ENCODE results near the gene C16orf54.

Gene C16orf54

GRCh38 chr16:29745853-29746345 is at the start of gene C16orf54:
TSS of gene C16orf54 (minus strand) at chr16:29745990. CDS start at chr16:29744951, 1,039 bp downstream.
- Histone ChIP-seq H3K4me1 (ENCODE audit: control insufficient read depth, insufficient read depth, low read length) (no peaks in the 10 kb centered on the region), H3K9me3 (ENCODE audit: control insufficient read depth, insufficient read depth, low read depth, low read length) (no peaks in the 10 kb centered on the region), H3K36me3 (ENCODE audit: control insufficient read depth in 2 of 2, insufficient read depth in 1 of 2, low read length in 2 of 2) (no peaks in the 10 kb centered on the region), H3K4me3 (ENCODE audit: low read depth, low read length) (no peak within 1 kb of the TSS), H3K27ac (ENCODE audit: extremely low read depth, low read depth, low read length) (no peak within 1 kb of the TSS)
- TF ChIP-seq ZNF692 (tag by site-specific recombination; IDR thresholded peaks at IDR 0.05) (no peak), ZNF341 (tag by site-specific recombination; IDR thresholded peaks at IDR 0.05; ENCODE audit: low read depth) (no peak), SP2 (tag by site-specific recombination; IDR thresholded peaks at IDR 0.05) (no peak), ZNF175 (tag by site-specific recombination; IDR thresholded peaks at IDR 0.05) (no peak), ZBTB44 (tag by site-specific recombination; IDR thresholded peaks at IDR 0.05) (no peak), ZNF558 (tag by site-specific recombination; IDR thresholded peaks at IDR 0.05) (no peak), ZNF768 (tag by site-specific recombination; IDR thresholded peaks at IDR 0.05) (no peak), PRDM6 (tag by site-specific recombination; IDR thresholded peaks at IDR 0.05) (no peak), ZBTB6 (tag by site-specific recombination; IDR thresholded peaks at IDR 0.05) (no peak), IKZF3 (tag by site-specific recombination; IDR thresholded peaks at IDR 0.05) (no peak), OVOL3 (tag by site-specific recombination; IDR thresholded peaks at IDR 0.05) (no peak), ZSCAN30 (tag by site-specific recombination; IDR thresholded peaks at IDR 0.05) (no peak), ZNF776 (tag by site-specific recombination; IDR thresholded peaks at IDR 0.05; ENCODE audit: borderline replicate concordance) (no peak), ZNF169 (tag by site-specific recombination; IDR thresholded peaks at IDR 0.05) (no peak), ZBTB20 (tag by site-specific recombination; IDR thresholded peaks at IDR 0.05) (no peak)
- ChIA-PET CTCF (interaction anchor here (1.0 kb wide), 1 partner anchor 16 kb away, joined by 3 read pairs; no protein-coding TSS in a partner anchor), POLR2A (no interaction called here)

- Histone ChIP-seq H3K9me3 (ENCODE audit: control insufficient read depth, insufficient read depth, low read depth, low read length) (no peaks in the 10 kb centered on the region), H3K36me3 (ENCODE audit: control insufficient read depth in 2 of 2, insufficient read depth in 1 of 2, low read length in 2 of 2) (peaks cover 11 to 49% of the 10 kb centered on the region in 2 experiments), H3K4me3 (ENCODE audit: low read depth, low read length) (no peak overlapping the region), H3K4me1 (ENCODE audit: control insufficient read depth, insufficient read depth, low read length) (0 out of 2 replicates have a peak, but pooled peaks cover 2% of the 10 kb centered on the region), H3K27ac (ENCODE audit: extremely low read depth, low read depth, low read length) (no peak overlapping the region)
- POLR2A ChIA-PET, result no interaction called here
- CTCF ChIA-PET, result interaction anchor here (1.0 kb wide), 1 partner anchor 22 kb away, joined by 3 read pairs; the partner anchor contains the start of gene PAGR1
- TF ChIP-seq OVOL3 (tag by site-specific recombination; IDR thresholded peaks at IDR 0.05), result no peak
- no peak for TF ChIP-seq ZBTB1 (tag by site-specific recombination; IDR thresholded peaks at IDR 0.05)
- no peak for TF ChIP-seq PRDM6 (tag by site-specific recombination; IDR thresholded peaks at IDR 0.05)
- TF ChIP-seq ZNF704 (tag by site-specific recombination; IDR thresholded peaks at IDR 0.05), result no peak
- TF ChIP-seq ZNF223 (tag by site-specific recombination; IDR thresholded peaks at IDR 0.05), result no peak
- no peak for TF ChIP-seq ZNF670 (tag by site-specific recombination; IDR thresholded peaks at IDR 0.05; ENCODE audit: low read depth)
- no peak for TF ChIP-seq ZFP37 (tag by site-specific recombination; IDR thresholded peaks at IDR 0.05)
- no peak for TF ChIP-seq ZNF280D (tag by site-specific recombination; IDR thresholded peaks at IDR 0.05)
- TF ChIP-seq ZNF843 (tag by site-specific recombination; IDR thresholded peaks at IDR 0.05), result no peak
- no peak for TF ChIP-seq ZNF341 (tag by site-specific recombination; IDR thresholded peaks at IDR 0.05; ENCODE audit: low read depth)
Measured at GRCh38 chr16:29794231-29794710, 48.5 kb upstream of the C16orf54 start.

Measured in HEK293 (cell line).